GM18867 (cell line): ENCODE measurements around the gene PHYHIPL.

ENCODE experiments used
- ATAC-seq: cut with Tn5 transposase; IDR thresholded peaks from one replicate; pipeline ENCODE4 v1.9.1; 2021; ENCODE audit warnings: mild to moderate bottlenecking, moderate library complexity; ENCODE audit not compliant: unreplicated experiment

PHYHIPL gene

DNA sequence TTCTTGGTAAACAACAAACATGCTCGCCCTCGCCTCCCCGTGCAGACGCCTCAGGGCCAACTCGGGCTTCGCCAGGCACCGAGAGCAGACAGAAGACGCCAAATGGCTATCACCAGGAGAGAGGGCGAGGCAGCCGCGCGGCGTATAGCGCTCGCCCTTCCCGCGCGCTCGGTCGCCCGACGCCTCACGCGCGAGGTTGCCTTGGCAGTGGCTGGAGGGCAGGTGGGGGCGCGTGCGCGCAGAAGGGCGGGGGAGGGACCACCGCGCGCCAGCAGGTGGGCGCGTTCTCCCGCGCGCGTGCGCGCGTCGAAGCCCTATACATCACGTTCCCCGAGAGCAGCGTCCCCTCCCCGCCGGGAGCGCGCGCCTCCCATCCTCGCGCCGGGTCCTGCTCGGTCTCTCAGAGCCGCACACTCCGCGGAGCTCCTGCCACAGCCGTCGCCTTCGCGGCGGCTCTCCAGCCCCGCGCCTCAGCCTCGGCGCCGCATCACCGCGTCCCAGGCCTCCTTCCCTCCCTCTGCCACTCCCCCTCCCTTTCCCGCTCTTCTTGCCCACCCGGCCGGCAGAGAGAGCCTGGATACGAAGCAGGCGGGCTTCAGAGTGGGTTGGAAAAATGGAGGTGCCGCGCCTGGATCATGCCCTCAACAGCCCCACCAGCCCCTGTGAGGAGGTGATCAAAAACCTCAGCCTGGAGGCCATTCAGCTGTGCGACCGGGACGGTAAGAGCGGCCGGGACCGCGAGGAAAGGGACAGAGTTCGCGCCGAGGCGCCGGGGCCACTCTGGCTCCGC lies at the start of gene PHYHIPL:
Gene PHYHIPL (plus strand): TSS at position 403 of the 790 bp plus-strand sequence. CDS start 211 bp downstream, at position 614.
- no peak for ATAC-seq

GRCh38 chr10:59126991-59127390 lies 49.5 kb upstream of the PHYHIPL start:
- no peak for ATAC-seq

DNA sequence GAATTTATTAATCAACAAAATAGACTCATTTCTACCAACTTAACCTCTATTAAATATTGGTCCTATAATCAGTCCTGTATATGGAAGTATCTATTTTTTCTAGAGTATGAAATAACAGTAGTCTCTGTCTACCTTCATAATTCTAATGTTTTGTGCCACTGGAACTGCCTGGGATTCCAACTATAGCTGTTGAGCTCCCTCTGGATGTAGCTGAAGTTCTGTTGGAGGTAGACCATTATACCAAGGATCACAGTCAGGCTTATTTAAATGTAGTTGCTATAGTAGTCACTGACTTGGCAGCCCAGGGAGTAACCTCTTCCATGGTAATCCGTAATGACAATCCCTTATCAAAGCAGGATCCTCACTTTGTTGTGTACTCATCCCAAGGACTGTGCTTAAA lies 48.5 kb upstream of the PHYHIPL start:
- no peak for ATAC-seq

DNA sequence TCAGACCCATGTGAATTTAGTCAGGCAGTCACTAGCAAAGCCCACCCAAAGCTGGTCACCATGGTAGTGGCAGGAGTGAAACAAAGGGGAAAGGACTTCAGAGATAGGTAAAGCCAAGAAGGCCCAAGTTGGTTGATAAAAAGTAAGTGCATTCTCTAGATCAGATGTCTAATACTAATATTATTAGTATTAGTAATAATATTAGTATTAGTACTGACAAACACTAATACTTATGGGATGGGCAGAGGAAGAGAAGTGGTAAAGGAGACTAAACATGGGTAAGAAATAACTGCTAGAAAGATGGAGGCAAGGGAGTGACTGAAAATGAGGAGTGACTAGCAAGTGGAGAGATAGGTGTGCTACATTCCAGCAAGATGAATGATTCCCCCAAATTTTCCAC lies 46.6 kb upstream of the PHYHIPL start:
- no peak for ATAC-seq

DNA sequence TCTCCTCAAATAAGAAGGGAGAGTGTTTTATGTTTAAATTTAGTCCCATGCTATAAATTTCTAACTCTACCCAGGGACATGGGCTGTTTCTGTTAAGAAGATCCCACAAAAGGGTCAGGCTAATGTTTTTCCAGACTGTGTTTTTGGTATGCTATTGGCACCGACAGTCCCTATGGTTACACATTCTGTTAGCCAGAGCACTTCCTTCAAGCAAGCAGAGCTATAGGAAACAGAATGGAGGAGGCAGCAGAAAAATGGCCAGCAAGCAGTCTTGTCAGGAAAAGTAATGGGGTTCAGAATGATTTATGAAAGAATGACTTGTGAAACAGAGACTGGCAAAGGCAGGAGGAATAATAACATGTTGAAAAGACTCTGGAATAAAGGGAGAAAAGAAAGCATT lies 44.8 kb upstream of the PHYHIPL start:
- ATAC-seq, result no peak

- no peak for ATAC-seq
Observed at GRCh38 chr10:59133841-59134593, 42.4 kb upstream of the PHYHIPL start.

- no peak for ATAC-seq
Observed at GRCh38 chr10:59134785-59135184, 41.7 kb upstream of the PHYHIPL start.

DNA sequence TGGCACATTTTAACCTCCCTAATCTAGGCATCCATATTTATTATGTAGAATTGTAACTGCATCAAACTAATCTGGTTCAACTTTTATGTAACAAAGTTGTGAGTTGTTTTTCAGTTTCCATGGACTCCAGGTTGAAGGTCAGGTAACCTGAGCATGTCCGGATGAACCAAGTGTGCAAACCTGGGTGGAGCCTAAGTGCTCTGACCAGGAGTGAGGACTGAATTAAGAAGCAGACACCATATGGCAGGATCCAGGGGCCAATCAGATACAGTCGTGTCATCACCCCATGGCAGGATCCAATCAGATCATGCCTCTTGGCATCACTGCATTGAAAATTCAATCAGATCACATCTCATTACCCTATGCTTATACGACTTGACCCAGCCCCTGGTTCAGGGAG lies 41.2 kb upstream of the PHYHIPL start:
- no peak for ATAC-seq

DNA sequence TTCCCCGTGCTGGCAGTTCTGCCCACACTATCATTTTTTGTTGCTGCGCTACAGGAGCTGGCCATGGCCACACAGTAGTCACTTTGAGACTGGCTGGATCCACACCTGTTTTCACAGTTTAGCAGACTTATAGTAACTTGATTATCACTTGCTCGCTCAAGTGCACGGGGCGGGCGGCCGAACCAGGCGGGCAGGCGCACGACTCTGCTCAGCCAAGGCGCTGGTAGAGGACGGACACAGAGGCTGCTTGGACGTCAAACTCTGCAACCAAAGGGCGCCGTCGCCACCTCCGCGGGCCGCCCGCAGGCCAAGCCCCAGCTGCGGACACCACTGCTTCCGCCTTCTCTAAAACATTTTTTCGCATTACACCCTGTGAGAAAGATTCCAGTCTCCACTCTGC lies 38.4 kb upstream of the PHYHIPL start:
- no peak for ATAC-seq

GRCh38 chr10:59143544-59143943 lies 32.9 kb upstream of the PHYHIPL start:
- ATAC-seq, result no peak

DNA sequence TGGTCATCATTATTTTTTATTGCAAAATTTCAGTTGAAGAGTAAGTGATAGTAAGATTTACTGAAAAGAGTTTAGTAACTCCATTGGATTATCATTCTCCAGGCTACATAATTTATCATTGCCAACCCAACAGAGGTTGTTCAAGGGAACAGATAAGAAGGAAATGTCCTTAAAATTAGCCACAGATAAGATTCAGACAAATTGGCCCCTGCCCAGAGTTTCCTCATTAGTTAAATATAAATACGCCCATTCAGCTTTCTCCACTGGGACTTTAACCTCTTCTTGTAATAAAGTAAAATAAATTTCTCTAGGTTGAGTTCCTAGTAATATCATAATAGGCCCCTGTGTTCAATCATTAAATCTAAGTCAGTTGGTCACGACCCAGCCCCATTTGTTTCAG lies 27.7 kb upstream of the PHYHIPL start:
- ATAC-seq, result no peak

- no peak for ATAC-seq
Observed at GRCh38 chr10:59155556-59155955, 20.9 kb upstream of the PHYHIPL start.

GRCh38 chr10:59167512-59167911 lies 8.9 kb upstream of the PHYHIPL start:
- ATAC-seq, result no peak

DNA sequence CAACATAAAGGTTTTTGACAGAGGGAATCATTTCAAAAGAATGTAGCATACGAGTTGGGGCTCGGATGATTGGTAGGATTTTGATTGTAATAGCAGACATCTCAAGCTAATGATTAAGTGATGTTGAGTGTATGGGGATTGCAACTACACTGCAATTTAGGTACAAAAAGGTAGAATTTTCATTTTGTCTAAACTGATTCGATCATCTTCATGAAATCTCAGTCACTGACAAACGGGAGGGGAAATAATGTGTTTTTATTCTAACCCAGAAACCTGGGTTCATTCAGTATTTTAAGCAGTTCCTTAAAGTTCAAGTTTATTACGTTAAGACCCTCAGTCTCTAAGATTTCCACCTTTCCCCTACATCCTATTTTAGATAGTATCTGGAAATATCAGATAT lies 3.9 kb upstream of the PHYHIPL start:
- no peak for ATAC-seq

GRCh38 chr10:59173414-59173813 lies 3.0 kb upstream of the PHYHIPL start:
- no peak for ATAC-seq

DNA sequence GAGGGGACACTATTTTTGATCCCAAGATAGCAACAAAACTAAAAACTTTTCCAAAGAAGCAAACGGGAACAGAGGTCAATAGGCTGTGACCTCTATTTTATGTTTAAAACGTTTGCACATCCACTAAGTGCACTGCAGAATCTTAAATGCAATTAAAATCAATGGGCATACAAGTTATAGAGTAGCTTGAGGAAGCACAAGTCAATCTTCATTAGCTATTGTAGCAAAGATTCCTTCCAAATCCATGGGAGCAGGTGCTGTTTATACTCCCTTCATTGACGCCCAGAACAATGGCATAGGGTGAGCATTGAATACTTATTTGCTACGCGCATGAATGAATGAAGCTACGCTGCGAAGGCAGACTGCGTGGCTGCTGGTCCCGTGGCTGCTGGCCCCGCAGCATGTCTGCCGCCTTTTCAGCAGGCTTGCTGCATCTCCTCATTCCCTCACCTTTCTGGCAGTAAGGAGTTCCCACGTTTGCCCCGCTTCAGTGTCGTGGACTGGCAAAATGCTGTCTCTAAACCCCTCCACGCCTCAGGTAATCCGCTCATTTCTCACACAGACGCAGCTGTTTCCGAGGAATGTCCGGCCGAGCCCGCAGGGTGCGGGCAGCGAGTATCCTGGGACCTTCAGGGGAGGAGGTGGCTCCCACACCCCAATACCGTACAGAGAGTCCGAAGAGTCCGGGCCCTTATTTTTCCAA lies 754 bp upstream of the PHYHIPL start:
- ATAC-seq, result no peak

- ATAC-seq, result no peak
Observed at GRCh38 chr10:59177031-59177797, 771 bp downstream of the PHYHIPL start.

- no peak for ATAC-seq
Observed at GRCh38 chr10:59177836-59178235, 1.4 kb downstream of the PHYHIPL start.

DNA sequence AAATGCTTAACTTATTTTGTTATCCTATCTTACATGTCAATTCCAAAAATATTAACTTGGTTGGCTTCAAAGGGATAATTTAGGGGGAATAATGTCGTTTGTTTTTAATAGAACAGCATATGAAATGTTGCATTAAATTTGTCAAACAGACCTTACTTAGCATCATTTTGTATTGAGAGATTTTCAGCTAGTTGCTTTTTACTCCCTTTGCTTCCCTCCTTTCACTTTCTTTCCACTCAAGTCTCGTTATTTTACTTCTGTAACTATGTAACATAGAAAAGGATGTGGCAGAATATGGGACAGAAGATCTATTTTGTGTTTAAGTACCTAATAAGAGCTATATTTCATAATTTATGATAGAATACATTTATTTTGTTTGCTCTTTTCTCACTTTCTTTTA lies 2.6 kb downstream of the PHYHIPL start:
- no peak for ATAC-seq

- ATAC-seq, result no peak
Observed at GRCh38 chr10:59180689-59181270, 4.3 kb downstream of the PHYHIPL start.

DNA sequence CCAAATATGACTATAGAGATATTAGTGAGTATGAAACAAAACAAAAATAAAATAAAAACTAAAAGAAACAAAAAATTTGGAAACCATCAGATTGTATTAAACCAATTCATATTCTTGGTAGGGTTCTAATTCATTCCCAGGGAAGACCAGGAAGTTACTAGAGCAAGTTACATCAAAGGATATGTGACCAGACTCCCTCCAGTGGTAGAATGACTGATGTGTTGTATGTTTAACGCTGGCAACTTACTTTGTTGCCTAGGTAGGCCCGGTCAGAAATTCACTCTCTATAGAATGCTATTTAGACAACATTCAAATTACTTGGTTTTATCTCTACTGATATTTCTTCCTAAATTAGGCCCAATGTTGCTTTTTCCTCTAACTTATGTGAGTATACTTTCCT lies 5.2 kb downstream of the PHYHIPL start:
- peak; percentile 91 for ATAC-seq
